ENCODE data around the gene SLC25A41. TPM values are rescaled to one million over a fixed set of nuclear protein-coding genes. Genes with fewer than 3 reads are reported as not detected.

The SLC25A41 gene
- total RNA-seq, 1 experiment from 2014 or later: 0.18 TPM

Small RNAs within 50 kb of the gene (small RNA-seq; reads per million reads assigned to genes)
- gene MIR6790: not detected
- gene MIR6885: not detected

Other genes starting within 250 kb of the SLC25A41 start
- gene MLLT1, start 153.8 kb downstream of the SLC25A41 start, total RNA-seq (2014; rRNA removed; shearing (Covaris generic)): 18.0 and 30.0 TPM in 2 replicates
- not detected in 2 replicates for gene ACER1, start 100.2 kb downstream of the SLC25A41 start, total RNA-seq (2014; rRNA removed; shearing (Covaris generic))
- gene CLPP, start 72.2 kb downstream of the SLC25A41 start, total RNA-seq (2014; rRNA removed; shearing (Covaris generic)): 141 and 155 TPM in 2 replicates
- gene ALKBH7, start 61.0 kb downstream of the SLC25A41 start, total RNA-seq (2014; rRNA removed; shearing (Covaris generic)): 15.0 and 20.3 TPM in 2 replicates
- 1.5 and 2.0 TPM in 2 replicates for gene PSPN, start 57.8 kb downstream of the SLC25A41 start, total RNA-seq (2014; rRNA removed; shearing (Covaris generic))
- 68.4 and 73.1 TPM in 2 replicates for gene GTF2F1, start 40.6 kb downstream of the SLC25A41 start, total RNA-seq (2014; rRNA removed; shearing (Covaris generic))
- gene KHSRP, start 9.0 kb downstream of the SLC25A41 start, total RNA-seq (2014; rRNA removed; shearing (Covaris generic)): 207 and 270 TPM in 2 replicates
- gene SLC25A23, start 26.0 kb upstream of the SLC25A41 start, total RNA-seq (2014; rRNA removed; shearing (Covaris generic)): 34.8 and 39.5 TPM in 2 replicates
- gene CRB3, start 30.5 kb upstream of the SLC25A41 start, total RNA-seq (2014; rRNA removed; shearing (Covaris generic)): not detected in 2 replicates
- 0.06 TPM in 1 of 2 replicates, not detected in the other for gene DENND1C, start 48.0 kb upstream of the SLC25A41 start, total RNA-seq (2014; rRNA removed; shearing (Covaris generic))
- 0.60 and 1.9 TPM in 2 replicates for gene TUBB4A, start 68.5 kb upstream of the SLC25A41 start, total RNA-seq (2014; rRNA removed; shearing (Covaris generic))
- 35.7 and 45.9 TPM in 2 replicates for gene TNFSF9, start 97.3 kb upstream of the SLC25A41 start, total RNA-seq (2014; rRNA removed; shearing (Covaris generic))
- gene CD70, start 157.4 kb upstream of the SLC25A41 start, total RNA-seq (2014; rRNA removed; shearing (Covaris generic)): 136 and 156 TPM in 2 replicates
- not detected in 2 replicates for gene TNFSF14, start 236.4 kb upstream of the SLC25A41 start, total RNA-seq (2014; rRNA removed; shearing (Covaris generic))

Measured in HT1080 (cell line).